Fibroblast of lung (primary cell): ENCODE measurements around the gene COL15A1. TPM values are rescaled to one million over a fixed set of nuclear protein-coding genes. Genes with fewer than 3 reads are reported as not detected.

Source experiments
- DNase-seq, 2 donors: peaks; one replicate each; pipeline versions ENCODE4 v3.0.0 to v3.0.0-alpha.2; 2010; ENCODE audit warnings: low read depth in 2 of 2
- H2AFZ ChIP-seq: 2 replicates; pipeline ENCODE4 v1.5.1; 2012; ENCODE audit warnings: low read length, control low read depth, inconsistent platforms
- H3K27ac ChIP-seq: 2 replicates; pipeline ENCODE4 v1.5.1; 2011; ENCODE audit warnings: low read length, control low read depth; ENCODE audit not compliant: insufficient read depth
- H3K27me3 ChIP-seq: 2 replicates; pipeline ENCODE4 v1.5.1; 2011; ENCODE audit warnings: mild to moderate bottlenecking, low read length; ENCODE audit not compliant: control insufficient read depth, insufficient read depth
- H3K36me3 ChIP-seq: 2 replicates; pipeline ENCODE4 v1.5.1; 2011; ENCODE audit warnings: low read length; ENCODE audit not compliant: control insufficient read depth, insufficient read depth
- H3K4me1 ChIP-seq: 2 replicates; pipeline ENCODE4 v1.5.1; 2011; ENCODE audit warnings: low read length; ENCODE audit not compliant: control insufficient read depth, insufficient read depth; ENCODE audit errors: extremely low read depth
- H3K4me2 ChIP-seq: 2 replicates; pipeline ENCODE4 v1.5.1; 2011; ENCODE audit warnings: low read length, control low read depth; ENCODE audit not compliant: insufficient read depth; ENCODE audit errors: extremely low read depth
- H3K4me3 ChIP-seq, 4 experiments: fragments of 200-600 bp in 1 of 4; sonication (generic) in 1 of 4; replicated peaks in 1 of 4; 2 replicates each; pipeline ENCODE4 v1.5.1; 2011 to 2016; ENCODE audit warnings: low read length in 4 of 4, low read depth in 3 of 4, mild to moderate bottlenecking in 3 of 4, control low read depth in 2 of 4, inconsistent platforms in 1 of 4, mixed read lengths in 1 of 4; ENCODE audit not compliant: insufficient read depth in 1 of 4; ENCODE audit errors: control extremely low read depth in 1 of 4
- H3K79me2 ChIP-seq: 2 replicates; pipeline ENCODE4 v1.5.1; 2012; ENCODE audit warnings: mild to moderate bottlenecking, low read length, inconsistent platforms; ENCODE audit not compliant: control insufficient read depth, insufficient read depth
- H3K9ac ChIP-seq: 2 replicates; pipeline ENCODE4 v1.5.1; 2011; ENCODE audit warnings: mild to moderate bottlenecking, low read length, control low read depth; ENCODE audit not compliant: insufficient read depth
- H3K9me3 ChIP-seq: 2 replicates; pipeline ENCODE4 v1.5.1; 2012; ENCODE audit warnings: low read depth, low read length; ENCODE audit not compliant: control insufficient read depth, insufficient read depth
- H4K20me1 ChIP-seq: 2 replicates; pipeline ENCODE4 v1.5.1; 2011; ENCODE audit warnings: low read length; ENCODE audit not compliant: control insufficient read depth, insufficient read depth; ENCODE audit errors: extremely low read depth
- CTCF ChIP-seq, 2 donors: IDR thresholded peaks in 1 of 2; conservative IDR thresholded peaks in 1 of 2; 1 replicate in 1 of 2; 2 replicates in 1 of 2; pipeline ENCODE4 v1.5.1; 2011 to 2012; ENCODE audit warnings: low read length in 2 of 2, control low read depth in 1 of 2, inconsistent platforms in 1 of 2, low read depth in 1 of 2, mild to moderate bottlenecking in 1 of 2
- EZH2 ChIP-seq: IDR thresholded peaks from 2 replicates; pipeline ENCODE4 v1.5.1; 2012; ENCODE audit warnings: low read length, control low read depth, mild to moderate bottlenecking; ENCODE audit errors: missing control alignments
- polyA plus RNA-seq, 2 donors: library from polyadenylated mRNA; depleted of rRNA in 1 of 2; stranded (reverse) in 1 of 2; unstranded in 1 of 2; fragments of >200 nt; gene quantifications; 2 replicates each; pipeline ENCODE4 v1.2.1, GENCODE V29; 2011 to 2012; ENCODE audit warnings: missing spikeins in 1 of 2
- total RNA-seq: library from RNA; depleted of rRNA; stranded (reverse); fragments of >200 nt; gene quantifications from 2 replicates; pipeline ENCODE4 v1.2.1, GENCODE V29; 2014

COL15A1 gene
- total and polyA plus RNA-seq, 2 donors (not counting 1 experiment from before 2014, with no cell fraction given): 13.3 to 41.0 TPM

DNA sequence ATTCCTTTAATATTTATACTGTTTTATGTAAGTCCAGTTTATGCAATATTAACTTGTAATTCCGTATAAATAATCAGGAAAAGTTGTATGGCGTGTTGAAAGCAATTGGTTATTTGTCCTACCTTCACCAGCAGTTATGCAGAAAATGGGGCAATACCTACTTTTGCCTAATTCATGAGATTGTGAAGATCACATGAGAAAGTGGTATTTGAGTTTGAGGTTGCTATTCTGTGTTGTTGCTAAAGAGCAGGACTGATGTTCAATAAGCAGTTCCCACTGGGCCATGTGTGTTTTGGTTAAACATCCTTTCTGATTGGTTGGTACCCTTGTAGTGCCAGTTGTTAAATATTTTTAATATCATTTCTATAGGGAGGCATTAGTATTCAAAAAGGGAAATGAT lies 164.4 kb downstream of the COL15A1 start:
- H3K79me2 ChIP-seq: peaks cover 35% of the 10 kb centered on the region
- peaks cover 11% of the 10 kb centered on the region for H3K4me1 ChIP-seq
- no peak overlapping the region for H3K4me3 ChIP-seq
- H3K27ac ChIP-seq: no peak overlapping the region
- no peak overlapping the region for H3K4me2 ChIP-seq
- no peak for TF ChIP-seq CTCF (conservative IDR thresholded peaks at IDR 0.05 in 1 of 2, IDR thresholded peaks at IDR 0.05 in 1 of 2; ENCODE audit: low read depth in 1 of 2, low read length in 2 of 2)
- TF ChIP-seq EZH2: no peak
- no peaks in the 10 kb centered on the region for H3K9me3 ChIP-seq
- no peaks in the 10 kb centered on the region for H4K20me1 ChIP-seq
- no peaks in the 10 kb centered on the region for H3K36me3 ChIP-seq
- H2AFZ ChIP-seq: no peak overlapping the region
- no peaks in the 10 kb centered on the region for H3K27me3 ChIP-seq
- no peak for DNase-seq
- no peak overlapping the region for H3K9ac ChIP-seq

DNA sequence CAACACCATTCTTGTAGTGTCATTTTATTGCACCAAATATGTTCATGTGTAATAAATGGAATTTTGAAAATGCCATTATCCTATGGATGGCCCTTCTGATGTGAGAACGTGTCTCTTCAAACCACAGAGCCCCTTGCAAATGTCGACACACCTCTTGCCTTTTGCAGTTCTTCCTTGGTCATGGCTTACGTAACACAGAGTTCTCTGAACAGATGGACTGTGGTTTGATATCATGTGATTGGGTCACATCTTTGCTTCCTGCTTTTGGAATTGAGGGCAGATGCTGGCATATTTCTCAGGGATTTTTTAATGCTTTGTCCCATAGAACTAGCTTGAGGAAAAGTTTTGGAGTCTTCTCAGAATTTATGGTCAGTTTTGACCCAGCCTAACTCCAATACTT lies 165.8 kb downstream of the COL15A1 start:
- Histone ChIP-seq H3K79me2 (peaks cover 38% of the 10 kb centered on the region), H3K4me1 (peaks cover 7% of the 10 kb centered on the region), H3K4me3 (no peak overlapping the region), H3K27me3 (no peaks in the 10 kb centered on the region), H3K9me3 (no peaks in the 10 kb centered on the region), H3K27ac (no peak overlapping the region), H2AFZ (no peak overlapping the region), H4K20me1 (no peaks in the 10 kb centered on the region), H3K4me2 (no peak overlapping the region), H3K36me3 (no peaks in the 10 kb centered on the region), H3K9ac (no peak overlapping the region)
- TF ChIP-seq EZH2: no peak
- no peak for TF ChIP-seq CTCF (conservative IDR thresholded peaks at IDR 0.05 in 1 of 2, IDR thresholded peaks at IDR 0.05 in 1 of 2; ENCODE audit: low read depth in 1 of 2, low read length in 2 of 2)
- peak; percentile 53 to 73 for DNase-seq

GRCh38 chr9:99112750-99113413 lies 169.2 kb downstream of the COL15A1 start:
- Histone ChIP-seq H3K9ac (no peak overlapping the region), H3K4me3 (no peak overlapping the region), H3K27me3 (no peaks in the 10 kb centered on the region), H3K4me1 (no peaks in the 10 kb centered on the region), H3K36me3 (no peaks in the 10 kb centered on the region), H4K20me1 (no peaks in the 10 kb centered on the region), H3K27ac (no peak overlapping the region), H2AFZ (no peak overlapping the region), H3K4me2 (no peak overlapping the region), H3K9me3 (no peaks in the 10 kb centered on the region), H3K79me2 (peaks cover 20% of the 10 kb centered on the region)
- no peak for DNase-seq
- no peak for TF ChIP-seq CTCF (conservative IDR thresholded peaks at IDR 0.05 in 1 of 2, IDR thresholded peaks at IDR 0.05 in 1 of 2; ENCODE audit: low read depth in 1 of 2, low read length in 2 of 2)
- TF ChIP-seq EZH2: no peak
